ENCODE data around the gene SWAP70.

The SWAP70 gene

DNA sequence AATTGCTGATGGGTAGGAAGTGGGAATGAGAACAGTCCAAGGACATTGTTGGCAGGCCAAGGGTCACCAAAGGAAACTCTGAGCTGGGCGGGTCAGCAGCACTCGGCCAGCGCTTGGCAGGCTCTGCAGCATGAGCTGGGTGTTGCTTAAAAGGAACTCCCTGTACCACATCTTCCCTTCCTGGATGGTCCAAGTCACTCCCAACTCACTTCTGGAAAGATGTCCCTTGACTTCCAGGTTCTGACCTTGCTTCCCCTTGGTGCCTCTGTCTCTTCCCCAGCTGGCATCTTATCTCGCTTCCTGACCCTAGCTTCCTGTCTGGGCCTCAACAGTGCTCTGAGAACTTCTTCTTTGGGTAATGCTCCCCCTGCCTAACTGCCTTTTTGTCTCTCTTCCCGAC is 24.8 kb upstream of the SWAP70 start:
- Histone ChIP-seq H3K4me3 (ENCODE audit: low read length) (no peak overlapping the region), H3K4me1 (ENCODE audit: control insufficient read depth, low read length) (peaks cover 81% of the 10 kb centered on the region), H3K36me3 (ENCODE audit: control insufficient read depth, low read length) (no peaks in the 10 kb centered on the region), H3K9me3 (ENCODE audit: control insufficient read depth, insufficient read depth, low read length) (no peaks in the 10 kb centered on the region), H3K79me2 (ENCODE audit: control insufficient read depth, low read length) (no peaks in the 10 kb centered on the region), H3K27me3 (ENCODE audit: control insufficient read depth, low read length) (no peaks in the 10 kb centered on the region), H3F3A (ENCODE audit: control insufficient read depth, insufficient read depth) (peaks cover 13% of the 10 kb centered on the region), H4K20me1 (ENCODE audit: control insufficient read depth, insufficient read depth, low read depth, low read length) (no peaks in the 10 kb centered on the region), H3K9me2 (replicated peaks; ENCODE audit: control insufficient read depth, low read length) (no peaks in the 10 kb centered on the region), H3K27ac (ENCODE audit: low read depth, low read length) (no peak overlapping the region), H3K4me2 (ENCODE audit: low read length) (no peak overlapping the region)
- no peak for TF ChIP-seq EZH2phosphoT487 (IDR thresholded peaks at IDR 0.05; ENCODE audit: borderline replicate concordance, low read length)
- TF ChIP-seq, protein P1, sequence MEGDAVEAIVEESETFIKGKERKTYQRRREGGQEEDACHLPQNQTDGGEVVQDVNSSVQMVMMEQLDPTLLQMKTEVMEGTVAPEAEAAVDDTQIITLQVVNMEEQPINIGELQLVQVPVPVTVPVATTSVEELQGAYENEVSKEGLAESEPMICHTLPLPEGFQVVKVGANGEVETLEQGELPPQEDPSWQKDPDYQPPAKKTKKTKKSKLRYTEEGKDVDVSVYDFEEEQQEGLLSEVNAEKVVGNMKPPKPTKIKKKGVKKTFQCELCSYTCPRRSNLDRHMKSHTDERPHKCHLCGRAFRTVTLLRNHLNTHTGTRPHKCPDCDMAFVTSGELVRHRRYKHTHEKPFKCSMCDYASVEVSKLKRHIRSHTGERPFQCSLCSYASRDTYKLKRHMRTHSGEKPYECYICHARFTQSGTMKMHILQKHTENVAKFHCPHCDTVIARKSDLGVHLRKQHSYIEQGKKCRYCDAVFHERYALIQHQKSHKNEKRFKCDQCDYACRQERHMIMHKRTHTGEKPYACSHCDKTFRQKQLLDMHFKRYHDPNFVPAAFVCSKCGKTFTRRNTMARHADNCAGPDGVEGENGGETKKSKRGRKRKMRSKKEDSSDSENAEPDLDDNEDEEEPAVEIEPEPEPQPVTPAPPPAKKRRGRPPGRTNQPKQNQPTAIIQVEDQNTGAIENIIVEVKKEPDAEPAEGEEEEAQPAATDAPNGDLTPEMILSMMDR (IDR thresholded peaks at IDR 0.05; ENCODE audit: low read depth, low read length, poor library complexity, severe bottlenecking) = no peak

DNA sequence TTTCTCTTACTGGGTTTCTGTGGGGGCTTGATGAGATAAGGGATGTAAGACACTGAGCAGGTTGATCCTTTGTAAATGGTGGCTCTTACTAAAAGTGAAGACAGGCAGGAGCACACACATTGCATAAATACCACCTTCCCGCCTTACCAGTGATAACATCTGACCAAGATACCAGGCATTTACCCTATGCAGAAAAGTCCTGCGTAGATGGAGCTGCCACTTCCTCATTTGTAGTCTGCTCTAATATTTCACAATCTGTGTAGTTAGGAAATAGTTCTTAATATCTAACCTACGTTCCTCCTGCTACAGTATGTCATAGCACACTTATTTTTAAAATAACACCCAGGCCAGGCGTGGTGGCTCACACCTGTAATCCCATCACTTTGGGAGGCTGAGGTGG is 23.9 kb upstream of the SWAP70 start:
- H3F3A ChIP-seq (ENCODE audit: control insufficient read depth, insufficient read depth) = peaks cover 19% of the 10 kb centered on the region
- no peak overlapping the region for H3K27ac ChIP-seq (ENCODE audit: low read depth, low read length)
- no peaks in the 10 kb centered on the region for H3K27me3 ChIP-seq (ENCODE audit: control insufficient read depth, low read length)
- H3K36me3 ChIP-seq (ENCODE audit: control insufficient read depth, low read length) = no peaks in the 10 kb centered on the region
- H4K20me1 ChIP-seq (ENCODE audit: control insufficient read depth, insufficient read depth, low read depth, low read length) = no peaks in the 10 kb centered on the region
- no peaks in the 10 kb centered on the region for H3K9me3 ChIP-seq (ENCODE audit: control insufficient read depth, insufficient read depth, low read length)
- H3K4me3 ChIP-seq (ENCODE audit: low read length) = no peak overlapping the region
- H3K9me2 ChIP-seq (replicated peaks; ENCODE audit: control insufficient read depth, low read length) = no peaks in the 10 kb centered on the region
- peaks cover 81% of the 10 kb centered on the region for H3K4me1 ChIP-seq (ENCODE audit: control insufficient read depth, low read length)
- no peaks in the 10 kb centered on the region for H3K79me2 ChIP-seq (ENCODE audit: control insufficient read depth, low read length)
- no peak for TF ChIP-seq EZH2phosphoT487 (IDR thresholded peaks at IDR 0.05; ENCODE audit: borderline replicate concordance, low read length)
- TF ChIP-seq, protein P1 (IDR thresholded peaks at IDR 0.05; ENCODE audit: low read depth, low read length, poor library complexity, severe bottlenecking) = no peak
- no peak overlapping the region for H3K4me2 ChIP-seq (ENCODE audit: low read length)

DNA sequence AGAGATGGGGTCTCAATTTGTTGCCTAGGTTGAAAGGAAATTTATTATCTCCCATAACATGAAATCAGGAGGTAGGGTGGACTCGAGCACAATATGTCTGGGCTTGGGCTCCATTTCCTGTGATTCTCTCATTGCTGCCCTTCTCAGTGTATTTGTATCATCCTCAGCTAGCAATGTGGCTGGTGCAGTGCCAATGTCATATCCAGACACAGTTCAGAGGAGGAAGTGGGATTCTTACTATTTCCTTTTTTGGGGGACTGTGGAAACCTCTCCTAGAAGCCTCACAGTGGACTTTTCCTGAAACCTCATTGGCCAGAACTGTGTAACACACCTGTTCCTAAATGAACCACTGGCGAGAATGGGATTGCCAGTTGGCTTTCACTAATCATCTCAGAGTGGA is 21.0 kb upstream of the SWAP70 start:
- peaks cover 79% of the 10 kb centered on the region for H3K4me1 ChIP-seq (ENCODE audit: control insufficient read depth, low read length)
- TF ChIP-seq EZH2phosphoT487 (IDR thresholded peaks at IDR 0.05; ENCODE audit: borderline replicate concordance, low read length) = no peak
- TF ChIP-seq, protein P1 (IDR thresholded peaks at IDR 0.05; ENCODE audit: low read depth, low read length, poor library complexity, severe bottlenecking) = no peak
- no peaks in the 10 kb centered on the region for H3K79me2 ChIP-seq (ENCODE audit: control insufficient read depth, low read length)
- H3K27ac ChIP-seq (ENCODE audit: low read depth, low read length) = peak overlapping the region; percentile 72
- no peaks in the 10 kb centered on the region for H3K9me2 ChIP-seq (replicated peaks; ENCODE audit: control insufficient read depth, low read length)
- H3K36me3 ChIP-seq (ENCODE audit: control insufficient read depth, low read length) = no peaks in the 10 kb centered on the region
- H3K4me2 ChIP-seq (ENCODE audit: low read length) = peak overlapping the region; percentile 48
- no peaks in the 10 kb centered on the region for H3K27me3 ChIP-seq (ENCODE audit: control insufficient read depth, low read length)
- no peaks in the 10 kb centered on the region for H4K20me1 ChIP-seq (ENCODE audit: control insufficient read depth, insufficient read depth, low read depth, low read length)
- H3F3A ChIP-seq (ENCODE audit: control insufficient read depth, insufficient read depth) = peaks cover 31% of the 10 kb centered on the region
- H3K4me3 ChIP-seq (ENCODE audit: low read length) = peak overlapping the region; percentile 30
- H3K9me3 ChIP-seq (ENCODE audit: control insufficient read depth, insufficient read depth, low read length) = peaks cover 6% of the 10 kb centered on the region; the same call in 1 of the 2 replicates
